ENCODE data around the gene WDR48.

DNA sequence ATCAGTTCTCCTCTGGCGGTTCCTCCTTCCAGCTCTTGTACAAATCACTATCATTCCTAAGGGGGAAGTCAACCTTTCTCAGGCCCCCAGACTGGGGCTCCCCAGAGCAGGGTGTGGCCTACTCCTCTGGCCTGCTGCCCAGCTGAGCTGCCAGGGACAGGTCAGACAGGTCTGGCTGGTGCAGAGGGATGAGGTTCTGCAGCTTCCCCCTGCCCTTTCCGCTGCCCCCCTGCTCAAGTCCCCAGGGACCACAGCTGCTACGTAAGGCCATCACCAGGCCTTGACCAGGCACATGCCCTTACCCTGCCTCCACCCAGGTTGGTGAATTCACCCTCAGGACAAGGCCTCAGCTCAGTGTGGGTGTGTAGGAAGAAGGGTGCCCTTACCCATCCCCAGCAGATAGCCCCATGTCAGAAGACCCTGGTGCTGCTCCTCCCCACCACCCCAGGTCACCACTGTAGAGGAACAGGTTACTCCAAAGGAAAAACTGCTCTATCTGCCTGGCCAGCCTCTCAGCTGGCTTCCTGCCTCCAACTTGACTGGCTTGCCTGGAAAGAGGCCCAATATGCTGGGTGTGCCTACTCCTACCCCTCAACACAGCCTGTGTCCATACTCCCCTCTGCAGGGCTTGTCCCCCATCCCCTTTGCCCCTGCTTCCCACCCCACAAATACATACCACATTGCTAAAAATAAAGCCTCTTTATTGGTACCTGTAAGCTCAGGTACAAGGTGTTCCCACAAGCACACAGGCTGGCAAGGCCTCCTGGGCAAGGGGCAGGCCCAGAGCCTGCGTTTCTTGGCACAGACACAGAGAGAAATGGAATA lies 89.6 kb downstream of the WDR48 start:
- TF ChIP-seq, protein P1, sequence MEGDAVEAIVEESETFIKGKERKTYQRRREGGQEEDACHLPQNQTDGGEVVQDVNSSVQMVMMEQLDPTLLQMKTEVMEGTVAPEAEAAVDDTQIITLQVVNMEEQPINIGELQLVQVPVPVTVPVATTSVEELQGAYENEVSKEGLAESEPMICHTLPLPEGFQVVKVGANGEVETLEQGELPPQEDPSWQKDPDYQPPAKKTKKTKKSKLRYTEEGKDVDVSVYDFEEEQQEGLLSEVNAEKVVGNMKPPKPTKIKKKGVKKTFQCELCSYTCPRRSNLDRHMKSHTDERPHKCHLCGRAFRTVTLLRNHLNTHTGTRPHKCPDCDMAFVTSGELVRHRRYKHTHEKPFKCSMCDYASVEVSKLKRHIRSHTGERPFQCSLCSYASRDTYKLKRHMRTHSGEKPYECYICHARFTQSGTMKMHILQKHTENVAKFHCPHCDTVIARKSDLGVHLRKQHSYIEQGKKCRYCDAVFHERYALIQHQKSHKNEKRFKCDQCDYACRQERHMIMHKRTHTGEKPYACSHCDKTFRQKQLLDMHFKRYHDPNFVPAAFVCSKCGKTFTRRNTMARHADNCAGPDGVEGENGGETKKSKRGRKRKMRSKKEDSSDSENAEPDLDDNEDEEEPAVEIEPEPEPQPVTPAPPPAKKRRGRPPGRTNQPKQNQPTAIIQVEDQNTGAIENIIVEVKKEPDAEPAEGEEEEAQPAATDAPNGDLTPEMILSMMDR (IDR thresholded peaks at IDR 0.05): no peak
- no peak for TF ChIP-seq POLR2A (IDR thresholded peaks at IDR 0.05)

Measured in ovary (tissue), 3 donors.